Upper lobe of left lung (tissue), 4 donors: ENCODE data around the gene ARHGEF17.

Experiments used
- CTCF ChIP-seq, 6 experiments: fragments of 450-650 bp in 4 of 6; fragments of 200-600 bp in 2 of 6; sonication (generic) in 2 of 6; IDR thresholded peaks; one replicate each; pipeline ENCODE4 v1.5.1; 2016 to 2019; ENCODE audit warnings: antibody characterized with exemption in 6 of 6
- EP300 ChIP-seq, 4 donors: sonication (generic); formaldehyde crosslinking; IDR thresholded peaks; one replicate each; pipeline ENCODE4 v1.5.1; 2017; ENCODE audit warnings: antibody characterized with exemption in 4 of 4, control low read depth in 2 of 4
- POLR2A ChIP-seq, 4 donors: fragments of 450-650 bp; IDR thresholded peaks; one replicate each; pipeline ENCODE4 v1.5.1; 2016 to 2017; ENCODE audit warnings: antibody characterized with exemption in 4 of 4, mild to moderate bottlenecking in 2 of 4
- POLR2AphosphoS5 ChIP-seq, 2 donors: sonication (generic); formaldehyde crosslinking; IDR thresholded peaks; one replicate each; pipeline ENCODE4 v1.5.1; 2017; ENCODE audit warnings: antibody characterized with exemption in 2 of 2

- TF ChIP-seq POLR2AphosphoS5 (IDR thresholded peaks at IDR 0.05), result no peak
- peak in 3 of 6 experiments; percentile 19 to 28 (median 26) for TF ChIP-seq CTCF (IDR thresholded peaks at IDR 0.05)
- TF ChIP-seq EP300 (IDR thresholded peaks at IDR 0.05), result no peak
- no peak for TF ChIP-seq POLR2A (IDR thresholded peaks at IDR 0.05)
Observed at GRCh38 chr11:73330569-73331093, 22.6 kb downstream of the ARHGEF17 start.
